K562 (cell line): ENCODE measurements around the gene MYB. TPM values are rescaled to one million over a fixed set of nuclear protein-coding genes. Genes with fewer than 3 reads are reported as not detected.

ENCODE experiments used
- ADNP ChIP-seq: fragments of 200-800 bp; sonication (Bioruptor generic); IDR thresholded peaks from 2 replicates; pipeline ENCODE4 v1.6.1; 2016; ENCODE audit warnings: missing genetic modification characterization, missing compliant biosample characterization
- CEBPG ChIP-seq, 3 experiments: fragments of 200-800 bp in 1 of 3; sonication (Bioruptor generic) in 1 of 3; sonication (generic) in 1 of 3; formaldehyde crosslinking in 1 of 3; IDR thresholded peaks in 2 of 3; conservative IDR thresholded peaks in 1 of 3; 2 replicates each; pipeline versions ENCODE4 v1.6.1 to v1.8.0; 2016 to 2022; ENCODE audit warnings: missing compliant biosample characterization in 2 of 3, missing genetic modification characterization in 2 of 3, mild to moderate bottlenecking in 1 of 3, missing genetic modification reagents in 1 of 3
- DMBX1 ChIP-seq: fragments of 250-450 bp; sonication (Bioruptor Pico); IDR thresholded peaks from 2 replicates; pipeline ENCODE4 v1.8.0; 2022; ENCODE audit warnings: inconsistent platforms, mild to moderate bottlenecking, moderate library complexity, borderline replicate concordance
- HDAC8 ChIP-seq: fragments of 450-650 bp; IDR thresholded peaks from 2 replicates; pipeline ENCODE4 v1.6.1; 2016; ENCODE audit warnings: mild to moderate bottlenecking, missing genetic modification characterization, moderate library complexity, missing compliant biosample characterization
- MAZ ChIP-seq, 2 experiments: fragments of 450-650 bp in 1 of 2; sonication (generic) in 1 of 2; formaldehyde crosslinking; IDR thresholded peaks in 1 of 2; conservative IDR thresholded peaks in 1 of 2; 2 replicates each; pipeline versions ENCODE4 v1.4.0 to v1.5.0; 2020; ENCODE audit warnings: mild to moderate bottlenecking in 1 of 2, missing genetic modification reagents in 1 of 2
- MEIS2 ChIP-seq: fragments of 450-650 bp; IDR thresholded peaks from 2 replicates; pipeline ENCODE4 v1.6.1; 2014; ENCODE audit warnings: mild to moderate bottlenecking; ENCODE audit not compliant: partially characterized antibody
- MGA ChIP-seq: fragments of 450-650 bp; IDR thresholded peaks from 2 replicates; pipeline ENCODE4 v1.6.1; 2016; ENCODE audit warnings: mild to moderate bottlenecking, moderate library complexity
- MYC ChIP-seq, 2 experiments: fragments of 250-450 bp in 1 of 2; sonication (Bioruptor Pico) in 1 of 2; IDR thresholded peaks; 2 replicates each; pipeline versions ENCODE4 v1.5.1 to v1.6.1; 2012 to 2021; ENCODE audit warnings: low read depth in 2 of 2, borderline replicate concordance in 1 of 2, improper control_type of control experiment in 1 of 2, low read length in 1 of 2, mild to moderate bottlenecking in 1 of 2, moderate library complexity in 1 of 2
- NR2C1 ChIP-seq, 2 experiments: fragments of 450-650 bp; IDR thresholded peaks; 2 replicates each; pipeline ENCODE4 v1.6.1; 2017; ENCODE audit warnings: mild to moderate bottlenecking in 2 of 2, antibody characterized with exemption in 1 of 2, inconsistent platforms in 1 of 2, missing compliant biosample characterization in 1 of 2, missing genetic modification characterization in 1 of 2
- RCOR1 ChIP-seq, 2 experiments: IDR thresholded peaks; 2 replicates each; pipeline ENCODE4 v1.6.1; 2012; ENCODE audit warnings: low read depth in 2 of 2, low read length in 2 of 2, borderline replicate concordance in 1 of 2, improper control_type of control experiment in 1 of 2
- SMAD4 ChIP-seq: fragments of 250-450 bp; sonication (Bioruptor Pico); conservative IDR thresholded peaks from 2 replicates; pipeline ENCODE4 v1.8.0; 2021; ENCODE audit warnings: inconsistent platforms, mild to moderate bottlenecking, moderate library complexity
- VEZF1 ChIP-seq: fragments of 200-800 bp; sonication (Bioruptor generic); IDR thresholded peaks from 2 replicates; pipeline ENCODE4 v1.6.1; 2017; ENCODE audit warnings: missing genetic modification characterization, missing compliant biosample characterization
- XRCC5 ChIP-seq: fragments of 200-400 bp; formaldehyde crosslinking; IDR thresholded peaks from 2 replicates; pipeline ENCODE4 v1.6.1; 2017; ENCODE audit warnings: low read depth, mild to moderate bottlenecking, low read length
- polyA plus RNA-seq, 8 experiments: library from polyadenylated mRNA; depleted of rRNA in 4 of 8; stranded (reverse) in 5 of 8; unstranded in 3 of 8; fragments of >200 nt; fragmentation: Nextera tagmentation in 2 of 8; fragmentation: Illumina TruSeq in 1 of 8; extraction: Ambion mirVana in 2 of 8; extraction: Trizol in 1 of 8; gene quantifications; 2 replicates each; pipeline versions ENCODE4 v1.2.1 to v1.2.3, GENCODE V29; 2011 to 2014; ENCODE audit warnings: inconsistent platforms in 1 of 8, missing spikeins in 1 of 8
- total RNA-seq, 7 experiments: library from RNA; depleted of rRNA in 6 of 7; stranded (reverse); fragments of >200 nt in 6 of 7; fragmentation: Illumina TruSeq in 2 of 7; extraction: Trizol in 2 of 7; gene quantifications; 2 replicates each; pipeline versions ENCODE4 v1.2.1 to v1.2.3, GENCODE V29; 2011 to 2021; ENCODE audit warnings: low replicate concordance in 1 of 7

Gene MYB
- total and polyA plus RNA-seq, 9 of the 15 experiments (the other 6 are each of a cell fraction or from before 2014, with no cell fraction given): 35.8 to 218 (median 140) TPM

GRCh38 chr6:135148889-135149288 is 32.2 kb upstream of the MYB start (continued):
- TF ChIP-seq CEBPG (CRISPR knock-in tag; IDR thresholded peaks at IDR 0.05) (no peak), CEBPG (tag; conservative IDR thresholded peaks at IDR 0.05 in 1 of 2, IDR thresholded peaks at IDR 0.05 in 1 of 2) (no peak), HDAC8 (tag) (no peak), MYC (IDR thresholded peaks at IDR 0.05; ENCODE audit: low read depth, low read length) (peak; percentile 59), MYC (CRISPR knock-in tag; IDR thresholded peaks at IDR 0.05; ENCODE audit: borderline replicate concordance, low read depth) (no peak), ADNP (tag) (no peak), NR2C1 (IDR thresholded peaks at IDR 0.05) (no peak), NR2C1 (tag; IDR thresholded peaks at IDR 0.05) (no peak), DMBX1 (CRISPR knock-in tag) (0 out of 2 replicates have a peak, but pooled peaks have one; percentile 13), MGA (peak; percentile 86), RCOR1 (IDR thresholded peaks at IDR 0.05; ENCODE audit: borderline replicate concordance in 1 of 2, low read depth in 2 of 2, low read length in 2 of 2) (no peak), VEZF1 (no peak), XRCC5 (no peak), MAZ (CRISPR knock-in tag; conservative IDR thresholded peaks at IDR 0.05 in 1 of 2, IDR thresholded peaks at IDR 0.05 in 1 of 2) (0 out of 4 replicates have a peak, but pooled peaks of 1 of the 2 experiments have one; percentile 13), MEIS2 (peak; percentile 16), SMAD4 (0 out of 2 replicates have a peak, but pooled peaks have one; percentile 31)
